H9 (cell line): ENCODE data around the gene CARD19. TPM values are rescaled to one million over a fixed set of nuclear protein-coding genes. Genes with fewer than 3 reads are reported as not detected.
A peak's percentile ranks its signal among the peaks of the same experiment; 100 is the strongest.

ENCODE experiments used
- DNase-seq: peaks from one replicate; pipeline ENCODE4 v3.0.0-alpha.2; 2017
- H2AFZ ChIP-seq: one replicate; pipeline ENCODE4 v1.6.1; 2013; ENCODE audit warnings: mild to moderate bottlenecking, low read length, control low read depth, moderate library complexity
- H2AK5ac ChIP-seq: 2 replicates; pipeline ENCODE4 v1.6.1; 2013; ENCODE audit warnings: low read length, control low read depth, mixed read lengths; ENCODE audit not compliant: insufficient read length
- H2BK120ac ChIP-seq: one replicate; pipeline ENCODE4 v1.6.1; 2013; ENCODE audit warnings: low read depth, mild to moderate bottlenecking, low read length, control low read depth, inconsistent platforms; ENCODE audit not compliant: poor library complexity, severe bottlenecking
- H2BK12ac ChIP-seq: 2 replicates; pipeline ENCODE4 v1.6.1; 2013; ENCODE audit warnings: low read length, control low read depth, mixed read lengths, low read depth; ENCODE audit not compliant: insufficient read length
- H2BK15ac ChIP-seq: 2 replicates; pipeline ENCODE4 v1.6.1; 2013; ENCODE audit warnings: low read depth, low read length, control low read depth
- H2BK20ac ChIP-seq: one replicate; pipeline ENCODE4 v1.6.1; 2013; ENCODE audit warnings: low read depth, mild to moderate bottlenecking, low read length, control low read depth, inconsistent platforms; ENCODE audit not compliant: poor library complexity, severe bottlenecking
- H2BK5ac ChIP-seq: 2 replicates; pipeline ENCODE4 v1.6.1; 2013; ENCODE audit warnings: low read length, control low read depth, mixed read lengths; ENCODE audit not compliant: insufficient read length
- H3K14ac ChIP-seq: 2 replicates; pipeline ENCODE4 v1.6.1; 2013; ENCODE audit warnings: low read length, control low read depth; ENCODE audit not compliant: insufficient read depth
- H3K18ac ChIP-seq: 2 replicates; pipeline ENCODE4 v1.6.1; 2013; ENCODE audit warnings: low read depth, mild to moderate bottlenecking, mixed read lengths, low read length, control low read depth; ENCODE audit not compliant: insufficient read length
- H3K23ac ChIP-seq: 2 replicates; pipeline ENCODE4 v1.6.1; 2013; ENCODE audit warnings: low read length, control low read depth, mixed read lengths, low read depth; ENCODE audit not compliant: insufficient read length
- H3K23me2 ChIP-seq: 2 replicates; pipeline ENCODE4 v1.6.1; 2013; ENCODE audit warnings: low read depth, mild to moderate bottlenecking, mixed read lengths, low read length, control low read depth; ENCODE audit not compliant: insufficient read length, poor library complexity, severe bottlenecking
- H3K27ac ChIP-seq: 2 replicates; pipeline ENCODE4 v1.5.1; 2013; ENCODE audit warnings: low read length, control low read depth, mixed read lengths, low read depth; ENCODE audit not compliant: insufficient read length
- H3K27me3 ChIP-seq: 2 replicates; pipeline ENCODE4 v1.6.1; 2013; ENCODE audit warnings: low read length, control low read depth, inconsistent platforms; ENCODE audit not compliant: insufficient read depth
- H3K4ac ChIP-seq: 2 replicates; pipeline ENCODE4 v1.6.1; 2013; ENCODE audit warnings: low read depth, mild to moderate bottlenecking, control low read depth, inconsistent platforms, low read length, moderate library complexity
- H3K4me1 ChIP-seq: 2 replicates; pipeline ENCODE4 v1.6.1; 2013; ENCODE audit warnings: low read length, control low read depth, inconsistent platforms; ENCODE audit not compliant: insufficient read depth
- H3K4me2 ChIP-seq: 2 replicates; pipeline ENCODE4 v1.6.1; 2013; ENCODE audit warnings: low read length, control low read depth, mixed read lengths; ENCODE audit not compliant: insufficient read length, insufficient read depth
- H3K56ac ChIP-seq: 2 replicates; pipeline ENCODE4 v1.6.1; 2013; ENCODE audit warnings: low read depth, mild to moderate bottlenecking, mixed read lengths, low read length, control low read depth; ENCODE audit not compliant: insufficient read length
- H3K79me1 ChIP-seq: 2 replicates; pipeline ENCODE4 v1.6.1; 2013; ENCODE audit warnings: low read depth, mild to moderate bottlenecking, moderate library complexity, low read length, control low read depth, inconsistent platforms; ENCODE audit not compliant: insufficient read depth, poor library complexity, severe bottlenecking
- H3K79me2 ChIP-seq: 2 replicates; pipeline ENCODE4 v1.6.1; 2013; ENCODE audit warnings: low read length, control low read depth, inconsistent platforms; ENCODE audit not compliant: insufficient read depth
- H3K9ac ChIP-seq: 2 replicates; pipeline ENCODE4 v1.6.1; 2013; ENCODE audit warnings: low read length, control low read depth, mixed read lengths; ENCODE audit not compliant: insufficient read length; ENCODE audit errors: extremely low read depth
- H3K9me3 ChIP-seq: one replicate; pipeline ENCODE4 v1.6.1; 2013; ENCODE audit warnings: low read depth, low read length, inconsistent platforms; ENCODE audit not compliant: control insufficient read depth
- H3T11ph ChIP-seq: one replicate; pipeline ENCODE4 v1.6.1; 2013; ENCODE audit warnings: mild to moderate bottlenecking, low read length, control low read depth, inconsistent platforms
- H4K20me1 ChIP-seq: one replicate; pipeline ENCODE4 v1.6.1; 2013; ENCODE audit not compliant: control insufficient read depth, insufficient read length, insufficient read depth
- H4K5ac ChIP-seq: 2 replicates; pipeline ENCODE4 v1.6.1; 2013; ENCODE audit warnings: low read depth, mild to moderate bottlenecking, mixed read lengths, low read length, control low read depth; ENCODE audit not compliant: insufficient read length
- H4K8ac ChIP-seq: replicated peaks from 2 replicates; pipeline ENCODE4 v1.6.1; 2013; ENCODE audit warnings: low read length, control low read depth, mixed read lengths, low read depth; ENCODE audit not compliant: insufficient read length
- H4K91ac ChIP-seq: 2 replicates; pipeline ENCODE4 v1.6.1; 2013; ENCODE audit warnings: low read depth, mild to moderate bottlenecking, moderate library complexity, mixed read lengths, low read length, control low read depth; ENCODE audit not compliant: insufficient read length
- H3K27ac Mint-ChIP-seq, 3 experiments: 2 replicates in 2 of 3; 3 replicates in 1 of 3; pipeline ENCODE4 v1.8.0; 2020 to 2021; ENCODE audit warnings: mixed read lengths in 3 of 3, mild to moderate bottlenecking in 1 of 3, moderate library complexity in 1 of 3
- H3K27me3 Mint-ChIP-seq: 2 replicates; pipeline ENCODE4 v1.8.0; 2021; ENCODE audit warnings: low read depth, mild to moderate bottlenecking, moderate library complexity, mixed read lengths
- H3K36me3 Mint-ChIP-seq, 3 experiments: 2 replicates in 2 of 3; 3 replicates in 1 of 3; pipeline ENCODE4 v1.8.0; 2020 to 2021; ENCODE audit warnings: low read depth in 3 of 3, mixed read lengths in 3 of 3; ENCODE audit not compliant: insufficient read depth in 1 of 3
- H3K4me1 Mint-ChIP-seq, 2 experiments: 2 replicates each; pipeline ENCODE4 v1.8.0; 2020; ENCODE audit warnings: mixed read lengths in 2 of 2
- H3K4me3 Mint-ChIP-seq, 2 experiments: 2 replicates in 1 of 2; 3 replicates in 1 of 2; pipeline ENCODE4 v1.8.0; 2020 to 2021; ENCODE audit warnings: mild to moderate bottlenecking in 2 of 2, mixed read lengths in 2 of 2, moderate library complexity in 1 of 2
- H3K9me3 Mint-ChIP-seq, 2 experiments: 2 replicates in 1 of 2; 3 replicates in 1 of 2; pipeline ENCODE4 v1.8.0; 2020; ENCODE audit warnings: mild to moderate bottlenecking in 2 of 2, mixed read lengths in 2 of 2, moderate library complexity in 1 of 2
- CTCF ChIP-seq: fragments of 200-600 bp; sonication (generic); conservative IDR thresholded peaks from 3 replicates; pipeline ENCODE4 v1.8.0; 2021; ENCODE audit warnings: antibody characterized with exemption, mild to moderate bottlenecking
- WGBS: extraction: QIAGEN DNeasy Blood & Tissue Kit; methylation state at CpG from one replicate; pipeline ENCODE4 v1.1.7; 2013; ENCODE audit warnings: missing lambda C conversion rate, low lambda C conversion rate, mixed read lengths; ENCODE audit not compliant: insufficient read length; ENCODE audit errors: extremely low coverage; 5-methylcytosine and 5-hydroxymethylcytosine counted together
- total RNA-seq: library from RNA; stranded (reverse); gene quantifications from 2 replicates; pipeline ENCODE4 v1.2.1, GENCODE V29; 2021

The CARD19 gene
- total RNA-seq, 1 experiment from 2014 or later, result 21.4 TPM

GRCh38 chr9:93134015-93134739 is 38.2 kb downstream of the CARD19 start, which contains the start of gene NINJ1:
TSS of gene NINJ1 (minus strand) at chr9:93134251. CDS start at chr9:93134217, 34 bp downstream.
- Histone ChIP-seq H3K56ac (no peak within 1 kb of the TSS), H3K79me1 (no peaks in the 10 kb centered on the region), H2AK5ac (no peak within 1 kb of the TSS), H2BK15ac (no peak within 1 kb of the TSS), H2BK5ac (no peak within 1 kb of the TSS), H3K23ac (no peak within 1 kb of the TSS), H3K4me2 (peak within 1 kb of the TSS; percentile 48), H3K14ac (peak within 1 kb of the TSS; percentile 66), H4K20me1 (no peaks in the 10 kb centered on the region), H4K8ac (no peak within 1 kb of the TSS), H4K91ac (no peak within 1 kb of the TSS), H4K5ac (no peak within 1 kb of the TSS), H3K4ac (no peak within 1 kb of the TSS), H3K9me3 (no peaks in the 10 kb centered on the region), H3K79me2 (no peaks in the 10 kb centered on the region), H3K27ac (no peak within 1 kb of the TSS), H2BK120ac (no peak within 1 kb of the TSS), H3K18ac (peak within 1 kb of the TSS; percentile 38), H3K27me3 (peaks cover 5% of the 10 kb centered on the region; the same call in 1 of the 2 replicates), H2BK12ac (no peak within 1 kb of the TSS), H3K4me1 (no peaks in the 10 kb centered on the region; the same call in 1 of the 2 replicates), H3K23me2 (no peaks in the 10 kb centered on the region), H2AFZ (no peak within 1 kb of the TSS), H3K9ac (peak within 1 kb of the TSS; percentile 39), H2BK20ac (no peak within 1 kb of the TSS), H3T11ph (no peak within 1 kb of the TSS)
- Mint-ChIP-seq H3K4me3 (peak within 1 kb of the TSS; percentile 74 to 85), H3K36me3 (no peaks in the 10 kb centered on the region; a peak in 2 of 7 replicates), H3K27me3 (peaks cover 30% of the 10 kb centered on the region), H3K27ac (no peak within 1 kb of the TSS), H3K4me1 (peaks cover 15 to 28% of the 10 kb centered on the region in 2 experiments), H3K9me3 (peaks cover 0 to 3% of the 10 kb centered on the region in 2 experiments; a peak in 2 of 5 replicates)
- no CpG with 5 or more reads among the region's 78 CpGs for WGBS
- TF ChIP-seq CTCF, result no peak
- peak; percentile 65 for DNase-seq
